Hepatocyte (in vitro differentiated cells): ENCODE data around the gene DPF3. TPM values are rescaled to one million over a fixed set of nuclear protein-coding genes. Genes with fewer than 3 reads are reported as not detected.

Experiments
- DNase-seq: peaks from one replicate; pipeline ENCODE4 v3.0.0-alpha.2; 2016; ENCODE audit warnings: low spot score
- H2AFZ ChIP-seq: fragments of 200-600 bp; sonication (generic); 2 replicates; pipeline ENCODE4 v1.6.0; 2016; ENCODE audit warnings: antibody characterized with exemption, mild to moderate bottlenecking
- H3K27ac ChIP-seq: fragments of 200-600 bp; sonication (generic); 2 replicates; pipeline ENCODE4 v1.5.1; 2016; ENCODE audit warnings: mild to moderate bottlenecking
- H3K27me3 ChIP-seq: fragments of 200-600 bp; sonication (generic); 2 replicates; pipeline ENCODE4 v1.6.1; 2016
- H3K36me3 ChIP-seq: fragments of 200-600 bp; sonication (generic); replicated peaks from 2 replicates; pipeline ENCODE4 v1.5.1; 2016; ENCODE audit warnings: low read depth; ENCODE audit not compliant: insufficient read depth
- H3K4me1 ChIP-seq: fragments of 200-600 bp; sonication (generic); 2 replicates; pipeline ENCODE4 v1.5.1; 2016; ENCODE audit warnings: mild to moderate bottlenecking, moderate library complexity; ENCODE audit not compliant: insufficient read depth
- H3K4me2 ChIP-seq: fragments of 200-600 bp; sonication (generic); 2 replicates; pipeline ENCODE4 v1.6.0; 2016
- H3K4me3 ChIP-seq: fragments of 200-600 bp; sonication (generic); 2 replicates; pipeline ENCODE4 v1.5.1; 2016; ENCODE audit warnings: mild to moderate bottlenecking
- H3K79me2 ChIP-seq: fragments of 200-600 bp; sonication (generic); 2 replicates; pipeline ENCODE4 v1.6.0; 2017; ENCODE audit warnings: mild to moderate bottlenecking
- H3K9me2 ChIP-seq: fragments of 200-600 bp; sonication (generic); replicated peaks from 2 replicates; pipeline ENCODE4 v1.6.0; 2017; ENCODE audit warnings: mild to moderate bottlenecking; ENCODE audit not compliant: insufficient read depth
- H3K9me3 ChIP-seq: fragments of 200-600 bp; sonication (generic); 2 replicates; pipeline ENCODE4 v1.5.1; 2016; ENCODE audit warnings: low read depth, mild to moderate bottlenecking
- H4K20me1 ChIP-seq: fragments of 200-600 bp; sonication (generic); 2 replicates; pipeline ENCODE4 v1.6.0; 2016; ENCODE audit warnings: mild to moderate bottlenecking; ENCODE audit not compliant: insufficient read depth, poor library complexity, severe bottlenecking
- EZH2 ChIP-seq: fragments of 200-600 bp; sonication (generic); IDR thresholded peaks from 2 replicates; pipeline ENCODE4 v1.6.1; 2016; ENCODE audit warnings: antibody characterized with exemption, mild to moderate bottlenecking, borderline replicate concordance
- EZH2phosphoT487 ChIP-seq: fragments of 200-600 bp; sonication (generic); IDR thresholded peaks from one replicate; pipeline ENCODE4 v1.6.1; 2018; ENCODE audit warnings: antibody characterized with exemption, mild to moderate bottlenecking, low read depth, moderate library complexity; ENCODE audit not compliant: unreplicated experiment, severe bottlenecking
- WGBS: methylation state at CpG from one replicate; pipeline ENCODE4 v1.1.6; 2016; ENCODE audit warnings: low lambda C conversion rate; ENCODE audit errors: missing lambda C conversion rate; 5-methylcytosine and 5-hydroxymethylcytosine counted together
- polyA plus RNA-seq: library from polyadenylated mRNA; unstranded; fragments of >200 nt; fragmentation: Nextera tagmentation; extraction: Ambion mirVana; gene quantifications from 2 replicates; pipeline ENCODE4 v1.2.1, GENCODE V29; 2016
- total RNA-seq: library from RNA; depleted of rRNA; stranded (reverse); fragments of >200 nt; gene quantifications from 2 replicates; pipeline ENCODE4 v1.2.3, GENCODE V29; 2014
- TF ChIP-seq, protein P1 (sequence below): fragments of 200-600 bp; sonication (generic); IDR thresholded peaks from 2 replicates; pipeline ENCODE4 v1.5.1; 2016; ENCODE audit warnings: antibody characterized with exemption, mild to moderate bottlenecking; ENCODE audit not compliant: poor library complexity

The DPF3 gene
- total and polyA plus RNA-seq, 2 experiments from 2014 or later: 0.21 to 0.47 TPM

DNA sequence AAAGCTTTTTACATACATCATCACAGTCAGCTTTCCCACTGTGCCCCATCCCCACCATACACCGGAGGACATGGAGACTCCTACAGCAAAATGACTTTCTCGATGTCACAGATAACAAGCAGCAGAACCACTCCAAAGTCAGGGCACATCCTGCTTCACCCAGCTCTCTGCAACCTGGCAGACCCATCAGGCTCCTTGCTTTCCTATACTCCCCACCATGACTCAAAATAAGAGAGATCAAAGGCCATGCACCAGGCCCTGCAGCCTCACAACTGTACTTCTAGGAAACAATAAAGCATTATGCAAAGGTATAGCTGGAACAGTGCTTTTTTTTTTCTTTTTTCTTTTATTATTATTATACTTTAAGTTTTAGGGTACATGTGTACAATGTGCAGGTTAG is 187.4 kb downstream of the DPF3 start:
- TF ChIP-seq, protein P1, sequence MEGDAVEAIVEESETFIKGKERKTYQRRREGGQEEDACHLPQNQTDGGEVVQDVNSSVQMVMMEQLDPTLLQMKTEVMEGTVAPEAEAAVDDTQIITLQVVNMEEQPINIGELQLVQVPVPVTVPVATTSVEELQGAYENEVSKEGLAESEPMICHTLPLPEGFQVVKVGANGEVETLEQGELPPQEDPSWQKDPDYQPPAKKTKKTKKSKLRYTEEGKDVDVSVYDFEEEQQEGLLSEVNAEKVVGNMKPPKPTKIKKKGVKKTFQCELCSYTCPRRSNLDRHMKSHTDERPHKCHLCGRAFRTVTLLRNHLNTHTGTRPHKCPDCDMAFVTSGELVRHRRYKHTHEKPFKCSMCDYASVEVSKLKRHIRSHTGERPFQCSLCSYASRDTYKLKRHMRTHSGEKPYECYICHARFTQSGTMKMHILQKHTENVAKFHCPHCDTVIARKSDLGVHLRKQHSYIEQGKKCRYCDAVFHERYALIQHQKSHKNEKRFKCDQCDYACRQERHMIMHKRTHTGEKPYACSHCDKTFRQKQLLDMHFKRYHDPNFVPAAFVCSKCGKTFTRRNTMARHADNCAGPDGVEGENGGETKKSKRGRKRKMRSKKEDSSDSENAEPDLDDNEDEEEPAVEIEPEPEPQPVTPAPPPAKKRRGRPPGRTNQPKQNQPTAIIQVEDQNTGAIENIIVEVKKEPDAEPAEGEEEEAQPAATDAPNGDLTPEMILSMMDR: no peak
- TF ChIP-seq EZH2: no peak
- TF ChIP-seq EZH2phosphoT487: no peak
- Histone ChIP-seq H3K27ac (no peak overlapping the region), H3K4me1 (no peaks in the 10 kb centered on the region), H3K4me3 (no peak overlapping the region), H3K9me3 (no peaks in the 10 kb centered on the region), H4K20me1 (no peaks in the 10 kb centered on the region), H3K4me2 (no peak overlapping the region), H2AFZ (no peak overlapping the region), H3K79me2 (no peaks in the 10 kb centered on the region), H3K27me3 (no peaks in the 10 kb centered on the region), H3K9me2 (no peaks in the 10 kb centered on the region), H3K36me3 (no peaks in the 10 kb centered on the region)
- 92% methylated on average over 2 of the region's 2 CpGs for WGBS
- no peak for DNase-seq

DNA sequence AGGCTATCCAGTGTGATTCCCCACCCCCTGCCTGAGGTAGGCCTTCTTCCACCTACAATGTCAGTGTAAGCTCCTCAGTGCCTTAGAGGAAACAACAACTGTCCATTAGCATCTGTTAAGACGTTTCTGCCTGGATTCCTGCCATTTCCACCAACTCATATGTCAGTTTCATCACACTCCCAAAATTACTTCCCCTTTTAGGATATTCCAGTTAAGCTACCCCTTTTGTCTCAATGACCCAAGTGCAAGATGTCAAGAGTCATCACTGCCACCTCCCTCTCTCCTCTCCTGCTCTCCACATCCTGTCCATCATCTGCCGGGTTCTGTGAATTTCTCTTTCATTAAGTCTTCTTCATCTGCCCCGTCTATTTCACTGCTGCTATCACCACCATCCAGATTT is 189.4 kb downstream of the DPF3 start:
- Histone ChIP-seq H4K20me1 (no peaks in the 10 kb centered on the region), H3K27ac (no peak overlapping the region), H3K4me2 (no peak overlapping the region), H3K4me1 (no peaks in the 10 kb centered on the region), H3K4me3 (no peak overlapping the region), H3K9me2 (no peaks in the 10 kb centered on the region), H3K36me3 (no peaks in the 10 kb centered on the region), H2AFZ (no peak overlapping the region), H3K27me3 (no peaks in the 10 kb centered on the region), H3K79me2 (no peaks in the 10 kb centered on the region), H3K9me3 (no peaks in the 10 kb centered on the region)
- TF ChIP-seq EZH2 (no peak), EZH2phosphoT487 (no peak)
- TF ChIP-seq, protein P1: no peak
- WGBS: 69% methylated on average over 3 of the region's 3 CpGs
- DNase-seq: no peak

DNA sequence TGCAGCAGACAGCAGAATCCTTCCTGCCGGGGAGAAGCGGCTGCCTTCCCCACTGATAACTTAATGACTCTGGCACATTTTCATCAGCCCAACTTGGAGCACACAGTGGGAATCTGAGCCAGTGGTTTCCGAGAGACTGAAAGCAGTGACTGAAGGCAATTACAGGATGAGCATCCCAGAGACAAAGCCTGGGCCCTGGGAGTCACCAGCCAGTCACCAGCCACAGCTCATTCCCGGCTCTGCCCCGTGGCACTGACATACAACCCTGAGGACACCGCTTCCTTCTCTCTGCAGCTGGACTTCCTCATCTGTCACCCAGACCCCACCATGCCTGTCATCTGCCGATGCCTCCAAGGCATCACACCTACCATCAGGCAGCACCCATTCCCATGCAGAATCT is 192.3 kb downstream of the DPF3 start:
- H3K27ac ChIP-seq: no peak overlapping the region
- H3K9me2 ChIP-seq: no peaks in the 10 kb centered on the region
- H2AFZ ChIP-seq: no peak overlapping the region
- no peaks in the 10 kb centered on the region for H3K9me3 ChIP-seq
- no peak for DNase-seq
- H3K4me3 ChIP-seq: no peak overlapping the region
- H4K20me1 ChIP-seq: no peaks in the 10 kb centered on the region
- H3K36me3 ChIP-seq: no peaks in the 10 kb centered on the region
- H3K4me1 ChIP-seq: no peaks in the 10 kb centered on the region
- no peaks in the 10 kb centered on the region for H3K27me3 ChIP-seq
- H3K79me2 ChIP-seq: no peaks in the 10 kb centered on the region
- TF ChIP-seq, protein P1: no peak
- TF ChIP-seq EZH2phosphoT487 (no peak), EZH2 (no peak)
- no peak overlapping the region for H3K4me2 ChIP-seq
- 68% methylated on average over 7 of the region's 7 CpGs for WGBS

DNA sequence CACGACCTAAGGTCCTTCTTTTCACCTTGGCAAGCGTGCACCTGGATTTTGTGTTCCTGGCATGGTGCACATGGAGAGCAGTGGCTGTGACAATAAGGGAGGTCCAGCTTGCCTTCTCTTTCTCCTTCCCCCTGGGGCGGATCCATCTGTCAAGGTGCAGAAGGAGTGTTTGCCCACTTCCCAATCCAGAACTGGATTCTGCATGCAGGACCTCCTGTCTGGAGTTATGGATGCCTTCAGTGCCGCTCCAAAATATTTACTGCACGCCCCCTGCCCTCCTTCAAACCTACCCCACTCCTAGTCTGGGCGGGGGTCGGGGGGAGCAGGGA is 192.7 kb downstream of the DPF3 start:
- Histone ChIP-seq H2AFZ (no peak overlapping the region), H3K9me2 (no peaks in the 10 kb centered on the region), H3K4me1 (no peaks in the 10 kb centered on the region), H3K4me3 (no peak overlapping the region), H3K27ac (no peak overlapping the region), H3K79me2 (no peaks in the 10 kb centered on the region), H3K27me3 (no peaks in the 10 kb centered on the region), H3K36me3 (no peaks in the 10 kb centered on the region), H3K4me2 (no peak overlapping the region), H3K9me3 (no peaks in the 10 kb centered on the region), H4K20me1 (no peaks in the 10 kb centered on the region)
- TF ChIP-seq EZH2 (no peak), EZH2phosphoT487 (no peak)
- TF ChIP-seq, protein P1: no peak
- no peak for DNase-seq
- 78% methylated on average over 7 of the region's 7 CpGs for WGBS
